CMK (cell line): ENCODE results near the gene LINGO4.
"Not testable (repeated sequence)": the region's sequence is repeated elsewhere in the genome, so short reads cannot be mapped to it uniquely, and the experiment has no call there.

Experiments used
- DNase-seq: peaks from one replicate; pipeline ENCODE4 v3.0.0-alpha.2; 2010; ENCODE audit warnings: low read depth

Gene LINGO4

DNA sequence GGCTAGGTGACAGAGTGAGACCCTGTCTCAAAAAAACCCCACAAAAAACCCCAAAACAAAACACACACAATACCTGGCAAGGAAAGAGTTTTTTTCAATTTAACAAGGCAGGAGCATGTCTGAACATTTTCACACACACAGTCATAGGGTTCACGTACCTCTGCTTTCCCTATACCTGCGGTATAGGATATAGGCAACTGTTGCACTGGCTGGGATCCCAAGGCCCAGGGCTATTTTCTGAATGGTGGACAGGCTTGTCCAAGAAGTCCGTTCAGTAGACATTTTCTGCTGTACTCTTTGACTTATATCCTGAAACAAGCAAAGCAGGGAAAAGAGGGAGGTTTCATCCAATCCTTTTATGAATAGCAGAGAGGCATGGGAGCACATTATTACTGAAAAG lies 22.5 kb downstream of the LINGO4 start:
- no peak for DNase-seq

DNA sequence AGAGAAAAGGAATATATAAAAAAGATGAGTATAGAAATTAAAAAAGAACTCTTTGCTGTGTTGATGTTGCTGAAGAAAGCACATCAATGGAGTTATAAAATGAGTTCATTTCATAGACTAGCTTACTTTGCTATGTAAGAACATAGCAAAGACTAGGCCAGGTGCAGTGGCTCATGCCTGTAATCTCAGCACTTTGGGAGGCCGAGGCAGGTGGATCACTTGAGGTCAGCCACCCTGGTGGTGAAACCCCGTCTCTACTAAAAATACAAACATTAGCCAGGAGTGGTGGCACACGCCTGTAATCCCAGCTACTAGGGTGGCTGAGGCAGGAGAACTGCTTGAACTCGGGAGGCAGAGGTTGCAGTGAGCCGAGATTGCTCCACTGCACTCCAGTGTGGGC lies 23.2 kb downstream of the LINGO4 start:
- not testable (repeated sequence) for DNase-seq

DNA sequence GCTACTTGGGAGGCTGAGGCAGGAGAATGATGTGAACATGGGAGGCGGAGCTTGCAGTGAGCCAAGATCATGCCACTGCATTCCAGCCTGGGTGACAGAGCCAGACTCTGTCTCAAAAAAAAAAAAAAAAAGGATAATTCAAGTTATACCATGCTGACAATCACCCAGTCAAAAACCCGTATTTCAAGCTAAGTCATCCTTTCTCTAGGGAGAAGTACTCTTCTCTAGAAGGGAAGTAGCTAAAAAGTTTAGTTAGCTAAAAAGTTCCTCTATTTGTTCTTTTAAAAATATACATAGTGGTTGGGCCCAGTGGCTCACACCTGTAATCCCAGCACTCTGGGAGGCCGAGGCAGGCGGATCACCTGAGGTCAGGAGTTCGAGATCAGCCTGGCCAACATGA lies 24.5 kb downstream of the LINGO4 start:
- not testable (repeated sequence) for DNase-seq

DNA sequence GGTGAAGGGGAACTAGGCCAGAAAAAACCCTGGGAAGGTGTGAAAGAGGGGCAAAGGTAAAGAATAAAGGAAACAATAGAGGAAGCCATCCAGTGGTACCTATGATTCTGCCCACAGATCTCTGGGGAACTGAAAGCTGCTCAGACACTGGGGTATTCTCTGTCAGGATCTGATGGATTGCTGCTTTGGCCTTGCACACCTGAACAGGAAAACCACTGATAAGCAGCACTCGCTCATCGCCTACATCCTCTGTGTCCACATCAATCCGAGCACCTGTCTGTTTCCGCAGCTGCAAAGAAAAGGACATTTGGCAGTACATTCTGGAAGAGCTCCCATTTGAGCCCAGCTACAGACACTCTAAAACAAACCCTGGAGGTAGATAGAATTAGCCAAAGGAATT lies 25.4 kb downstream of the LINGO4 start:
- DNase-seq, result no peak

DNA sequence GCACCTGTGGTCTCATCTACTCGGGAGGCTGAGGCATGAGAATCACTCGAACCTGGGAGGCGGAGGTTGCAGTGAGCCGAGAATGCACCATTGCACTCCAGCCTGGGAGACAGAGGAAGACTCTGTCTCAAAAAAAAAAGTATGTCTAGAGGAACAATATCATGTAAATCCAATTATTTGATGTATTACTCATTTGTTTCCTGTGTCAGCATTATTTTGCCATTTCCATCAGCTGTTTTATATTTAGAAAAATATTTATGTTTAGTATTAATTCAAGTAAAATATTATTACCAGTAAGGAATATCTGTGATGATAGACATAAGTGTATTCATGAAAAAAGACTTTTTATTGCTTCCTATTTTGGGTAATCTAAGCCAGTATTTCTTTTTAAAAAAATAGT lies 27.9 kb downstream of the LINGO4 start:
- DNase-seq, result no peak

DNA sequence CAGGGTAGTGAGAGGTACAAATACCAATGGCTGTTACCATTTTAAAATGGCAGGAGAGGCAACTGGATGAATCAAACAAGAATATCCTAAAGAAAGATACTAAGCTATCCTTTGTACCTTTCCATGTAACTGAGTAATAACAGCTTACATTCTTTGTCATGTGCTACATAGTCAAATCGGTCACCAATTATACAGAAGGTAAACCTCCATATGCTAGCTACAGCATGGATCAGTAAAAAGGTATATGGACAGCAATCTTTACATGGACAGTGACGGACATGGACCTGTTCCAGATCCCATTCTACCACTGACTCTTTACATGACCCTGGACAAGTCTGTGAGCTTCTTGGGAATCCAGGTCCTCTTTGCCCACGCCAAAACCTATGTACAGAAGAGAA lies 28.6 kb downstream of the LINGO4 start:
- DNase-seq, result no peak

DNA sequence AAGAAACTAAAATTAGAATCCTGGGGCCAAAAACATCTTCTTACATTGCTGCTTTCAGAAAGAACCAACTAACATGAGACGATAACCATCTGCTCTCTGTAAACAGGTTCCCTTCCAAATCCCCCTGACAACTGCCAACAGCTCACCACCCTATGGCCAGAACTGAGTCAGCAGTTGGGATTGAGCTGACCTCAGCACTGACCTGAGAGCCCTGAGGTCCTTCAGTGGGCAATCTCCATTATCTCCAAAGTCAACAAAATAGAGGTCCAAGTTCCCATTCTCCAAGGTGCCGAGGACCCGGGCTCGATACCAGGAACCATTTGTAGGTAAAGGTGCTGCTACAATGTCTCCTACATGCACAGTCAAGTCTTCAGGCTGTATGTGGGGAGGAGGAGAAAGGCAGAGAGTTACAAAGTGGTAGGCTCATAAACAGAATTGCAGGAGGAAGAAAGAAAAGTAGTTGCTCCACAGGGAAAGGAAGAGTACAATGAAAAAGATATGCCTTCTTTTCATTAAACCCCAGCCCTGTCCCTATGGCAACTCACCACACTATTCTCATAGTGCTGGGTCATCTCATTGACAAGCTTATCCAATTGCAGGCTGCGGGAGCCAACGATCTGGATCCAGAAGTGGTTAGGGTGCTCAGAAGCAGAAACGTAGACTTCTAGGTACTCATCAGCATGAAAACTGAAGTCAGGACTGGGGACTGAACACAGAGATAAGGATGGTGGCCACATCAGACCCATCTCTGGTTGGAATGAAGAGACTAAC lies 29.1 kb downstream of the LINGO4 start:
- no peak for DNase-seq

DNA sequence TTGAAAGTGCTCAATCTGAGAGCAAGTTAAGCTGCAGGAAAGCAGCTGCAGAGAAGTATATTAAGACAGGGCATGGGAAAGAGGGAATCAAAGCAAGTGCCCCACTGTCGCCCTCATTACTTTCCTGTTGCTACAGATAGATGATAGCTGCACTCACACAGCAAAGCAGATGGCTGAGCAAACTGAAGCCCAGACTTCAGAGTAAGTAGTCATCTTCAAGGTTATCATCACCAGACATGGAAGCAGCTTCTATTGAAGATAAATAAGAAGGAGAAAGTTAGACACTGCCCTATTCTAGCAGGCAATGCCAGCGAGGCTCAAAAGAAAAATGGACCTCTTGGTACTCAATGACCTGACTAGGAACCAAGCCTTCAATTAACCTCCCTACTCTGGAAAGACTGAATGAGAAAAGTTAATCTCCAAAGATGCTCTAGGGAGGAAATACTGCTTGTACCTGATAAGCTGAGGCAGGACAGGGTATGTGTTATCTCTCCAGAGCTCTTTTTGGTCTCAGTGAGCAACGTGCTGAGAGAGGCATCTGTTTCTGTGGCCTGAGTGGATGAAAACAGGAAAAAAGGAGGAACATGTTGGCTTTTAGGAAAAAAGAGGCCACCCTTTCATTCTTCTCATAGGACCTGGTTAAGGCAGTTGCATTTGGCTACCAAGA lies 30.8 kb downstream of the LINGO4 start:
- peak; percentile 44 for DNase-seq

DNA sequence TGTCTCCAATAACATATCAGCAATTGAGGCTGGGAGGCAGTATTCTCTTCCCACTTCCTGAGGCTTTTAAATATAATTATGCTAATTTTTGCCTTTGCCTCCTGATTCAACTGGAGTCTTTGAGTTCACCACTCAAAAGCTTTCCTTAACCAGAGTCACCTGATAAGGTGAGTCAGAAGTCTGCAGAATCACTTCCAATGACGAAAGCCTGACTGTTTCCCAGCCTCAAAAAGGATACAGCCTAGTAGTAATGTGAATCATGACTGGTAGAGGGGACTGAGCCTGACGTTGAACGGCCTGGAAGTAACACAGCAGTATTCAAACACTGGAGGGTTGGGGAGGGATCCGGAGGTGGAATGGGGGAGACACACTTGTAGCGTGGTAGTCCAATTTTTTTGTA lies 31.5 kb downstream of the LINGO4 start:
- no peak for DNase-seq

DNA sequence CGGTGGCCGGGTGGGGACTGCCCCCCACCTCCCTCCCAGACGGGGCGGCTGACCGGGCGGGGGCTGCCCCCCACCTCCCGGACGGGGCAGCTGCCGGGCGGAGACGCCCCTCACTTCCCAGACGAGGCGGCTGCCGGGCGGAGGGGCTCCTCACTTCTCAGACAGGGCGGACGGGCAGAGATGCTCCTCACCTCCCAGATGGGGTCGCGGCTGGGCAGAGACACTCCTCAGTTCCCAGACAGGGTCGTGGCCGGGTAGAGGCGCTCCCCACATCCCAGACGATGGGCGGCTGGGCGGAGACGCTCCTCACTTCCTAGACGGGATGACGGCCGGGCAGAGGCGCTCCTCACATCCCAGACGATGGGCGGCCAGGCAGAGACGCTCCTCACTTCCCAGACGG lies 35.9 kb downstream of the LINGO4 start:
- not testable (repeated sequence) for DNase-seq

DNA sequence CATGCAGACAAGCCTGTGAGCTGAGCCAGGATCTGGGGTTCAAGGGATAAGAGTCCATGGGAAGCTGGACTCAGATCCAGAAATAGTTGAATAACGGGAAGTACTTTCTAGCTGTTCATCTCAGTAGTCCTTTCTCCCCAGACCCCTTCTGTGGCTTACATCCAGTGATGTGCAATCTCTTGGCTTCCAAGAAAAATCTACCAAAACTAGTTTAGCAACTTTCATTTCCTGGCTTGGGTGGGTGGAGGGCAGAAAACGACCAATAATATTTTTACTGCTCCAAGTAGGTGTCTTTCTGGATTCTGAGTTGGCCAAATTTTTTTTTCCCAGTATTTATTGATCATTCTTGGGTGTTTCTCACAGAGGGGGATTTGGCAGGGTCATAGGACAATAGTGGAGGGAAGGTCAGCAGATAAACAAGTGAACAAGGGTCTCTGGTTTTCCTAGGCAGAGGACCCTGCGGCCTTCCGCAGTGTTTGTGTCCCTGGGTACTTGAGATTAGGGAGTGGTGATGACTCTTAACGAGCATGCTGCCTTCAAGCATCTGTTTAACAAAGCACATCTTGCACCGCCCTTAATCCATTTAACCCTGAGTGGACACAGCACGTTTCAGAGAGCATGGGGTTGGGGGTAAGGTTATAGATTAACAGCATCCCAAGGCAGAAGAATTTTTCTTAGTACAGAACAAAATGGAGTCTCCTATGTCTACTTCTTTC lies 36.7 kb downstream of the LINGO4 start:
- DNase-seq, result not testable (repeated sequence)

DNA sequence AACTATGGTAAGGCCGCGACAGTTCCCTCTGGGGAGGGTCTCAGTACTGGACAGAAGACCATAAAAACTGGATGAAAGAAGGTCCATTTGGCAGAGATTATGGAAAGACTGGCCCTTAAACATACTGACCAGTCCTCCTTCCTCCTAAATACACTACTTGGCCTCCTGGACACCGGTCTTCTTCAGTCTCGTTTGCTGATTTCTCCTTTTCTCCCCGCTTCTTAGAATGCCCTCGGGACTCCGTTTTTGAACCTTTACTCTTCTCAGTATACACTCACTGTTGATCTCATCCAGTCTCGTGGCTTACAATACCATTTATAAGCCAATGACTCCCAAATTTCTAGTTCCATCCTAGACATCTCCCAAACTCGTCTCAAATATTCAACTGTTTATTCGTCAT lies 41.2 kb downstream of the LINGO4 start:
- DNase-seq, result no peak

DNA sequence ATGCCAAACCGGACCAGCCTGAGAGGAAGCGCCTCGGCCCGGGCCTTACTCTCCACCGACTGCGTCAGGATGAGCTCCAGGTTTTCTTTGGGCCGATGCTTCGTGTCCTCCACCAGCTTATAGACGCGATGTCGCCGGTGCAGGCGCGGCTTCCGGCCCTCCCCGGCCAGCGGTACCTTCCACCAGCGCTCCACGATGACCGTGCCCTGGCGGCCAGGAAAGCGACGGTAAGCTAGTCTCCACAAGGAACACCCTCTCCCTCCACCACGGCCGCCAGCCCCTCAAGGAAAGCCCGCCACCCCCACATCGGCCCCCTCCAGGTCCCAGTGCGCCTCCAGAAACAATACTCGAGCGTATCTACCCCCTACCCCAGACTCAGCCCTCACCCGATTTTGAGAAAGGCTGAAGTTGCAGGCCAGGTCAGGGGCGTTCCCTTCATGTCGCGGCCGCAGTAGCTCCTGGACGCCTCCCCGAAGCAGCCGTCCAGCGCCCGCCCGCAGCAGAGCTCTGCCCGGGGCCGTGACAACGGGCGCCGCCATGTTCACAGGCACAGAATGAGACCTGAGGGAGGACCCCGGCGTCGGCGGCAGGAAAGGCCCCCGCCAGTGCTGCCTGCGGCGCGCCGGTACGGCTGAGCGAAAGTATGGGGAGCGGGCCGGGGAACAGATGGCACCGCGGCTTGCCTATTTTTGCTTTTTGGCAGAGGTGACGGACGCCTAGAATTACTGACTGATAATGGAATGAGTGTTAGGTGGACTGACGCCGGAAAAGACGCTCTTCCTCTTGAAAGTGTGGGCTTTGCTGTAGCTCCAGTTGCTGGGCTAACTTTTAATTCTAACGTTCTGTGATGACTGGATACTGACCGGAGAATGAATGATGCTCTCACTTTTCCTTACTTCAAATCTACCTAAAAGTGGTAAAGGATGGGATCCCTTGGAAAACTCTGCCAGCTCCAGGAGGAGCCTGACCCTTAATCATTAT lies 42.0 kb downstream of the LINGO4 start, which contains the start of gene MRPL9:
Gene MRPL9 (minus strand): TSS at position 556 of the 981 bp plus-strand sequence. CDS start 17 bp downstream, at position 539.
- no peak for DNase-seq

DNA sequence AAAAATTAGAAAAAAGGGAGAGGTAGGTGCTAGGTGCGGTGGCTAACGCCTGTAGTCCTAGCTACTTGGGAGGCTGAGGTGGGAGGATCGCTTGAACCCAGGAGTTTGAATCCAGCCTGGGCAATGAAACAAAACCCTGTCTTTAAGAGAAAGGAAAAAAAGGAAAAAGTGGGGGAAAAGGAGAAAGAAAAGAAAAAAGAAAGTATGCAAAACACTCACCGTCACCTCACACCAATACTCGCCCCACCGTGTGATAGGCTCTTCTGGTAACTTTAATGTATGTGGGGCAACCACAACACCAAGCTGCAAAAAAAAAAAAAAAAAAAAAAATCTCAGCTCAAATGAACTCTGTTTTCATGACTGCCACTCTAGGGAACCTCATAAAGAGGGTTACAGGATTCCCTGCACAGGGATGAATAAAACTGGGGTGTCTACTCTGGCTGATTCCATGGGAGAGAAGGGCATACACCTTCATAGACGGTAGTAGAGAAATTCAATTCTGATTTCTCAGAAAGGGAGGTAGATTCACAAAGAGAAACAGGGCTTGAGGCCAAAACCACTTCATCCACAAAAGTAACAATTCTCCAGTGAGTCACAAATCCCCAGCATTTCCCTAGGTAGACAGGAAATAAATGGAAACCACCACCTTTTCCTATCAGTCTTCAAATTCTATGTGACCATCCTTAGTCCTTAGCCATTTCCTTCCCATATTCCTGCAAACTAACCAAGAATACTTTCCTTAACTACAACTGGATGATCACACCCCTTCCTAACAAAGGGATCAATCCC lies 44.4 kb downstream of the LINGO4 start:
- DNase-seq, result no peak

DNA sequence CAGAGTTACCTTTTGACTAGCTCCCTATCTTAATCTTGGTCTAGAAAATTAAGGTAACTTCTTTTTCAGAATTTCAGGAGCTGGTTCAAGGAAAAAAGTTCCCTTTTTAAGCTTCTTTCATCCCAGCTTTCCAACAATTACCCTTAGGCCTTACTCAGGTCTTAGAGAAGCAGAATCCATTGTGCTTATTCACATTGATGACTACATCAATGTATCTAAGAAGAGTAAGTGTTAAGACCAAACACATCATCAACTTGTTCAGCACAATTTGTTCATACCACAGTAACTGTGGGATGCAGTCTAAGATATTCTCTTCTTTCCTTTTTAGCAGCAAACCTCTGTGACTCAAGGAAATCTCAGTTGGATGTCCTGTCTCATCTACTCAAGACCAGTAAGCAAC lies 46.0 kb downstream of the LINGO4 start:
- no peak for DNase-seq

DNA sequence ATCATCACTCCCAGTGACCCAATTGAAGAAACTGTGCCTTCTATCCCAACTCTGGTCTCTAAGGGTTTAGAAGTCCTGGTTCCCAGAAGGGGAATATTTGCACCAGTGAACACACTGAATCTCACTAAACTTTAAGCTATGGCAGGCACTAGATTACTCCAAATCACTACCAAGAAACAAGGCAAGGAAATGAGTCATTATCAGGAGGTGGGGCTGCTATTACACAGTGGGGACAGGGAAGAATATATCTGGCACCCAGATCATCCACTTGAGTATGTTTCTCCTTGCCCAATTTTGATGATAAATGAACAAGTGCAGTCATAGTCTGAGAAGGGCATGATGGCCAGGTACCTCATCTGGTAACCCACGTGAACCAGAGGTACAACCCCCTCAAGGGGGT lies 48.9 kb downstream of the LINGO4 start:
- DNase-seq, result no peak
